Measurements from ENCODE around the gene GBP6.

- no peak for TF ChIP-seq CTCF (IDR thresholded peaks at IDR 0.05 in 4 of 5, conservative IDR thresholded peaks at IDR 0.05 in 1 of 5)
- TF ChIP-seq POLR2A (IDR thresholded peaks at IDR 0.05) = no peak
These were observed 13.6 kb upstream of the GBP6 start for GRCh38 chr1:89350298-89350697.
